A673 (cell line): Measurements from ENCODE around the gene AGAP1.

Source experiments
- EZH2 ChIP-seq: fragments of 200-600 bp; sonication (generic); IDR thresholded peaks from 2 replicates; pipeline ENCODE4 v1.6.1; 2017; ENCODE audit warnings: borderline replicate concordance, low read depth, mild to moderate bottlenecking, mixed read lengths, antibody characterized with exemption, low read length; ENCODE audit not compliant: poor library complexity, severe bottlenecking
- TF ChIP-seq, protein P1 (sequence below): fragments of 300-800, 200-600 bp; sonication (generic); conservative IDR thresholded peaks from 2 replicates; pipeline ENCODE4 v1.5.1; 2017; ENCODE audit warnings: low read depth, mild to moderate bottlenecking, antibody characterized with exemption, low read length, moderate library complexity, mixed read lengths

DNA sequence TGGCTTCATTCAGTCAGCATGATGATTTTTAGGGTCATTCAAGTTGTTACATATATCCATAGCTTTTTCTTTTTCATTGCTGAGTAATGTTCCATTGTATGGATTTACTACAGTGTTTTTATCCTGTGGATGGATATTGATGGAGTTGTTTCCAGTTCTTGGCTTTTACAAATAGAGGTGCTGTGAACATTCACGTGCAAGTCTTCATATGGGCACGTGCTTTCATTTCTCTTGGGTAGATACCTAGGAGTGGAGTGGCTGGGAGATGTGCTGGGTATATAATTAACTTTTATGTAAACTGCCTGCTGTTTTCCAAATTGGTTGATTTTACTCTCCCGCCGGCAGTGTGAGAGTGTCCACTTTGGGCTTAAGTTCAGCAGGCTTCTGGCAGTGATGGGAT, 16.5 kb downstream of the AGAP1 start:
- no peak for TF ChIP-seq EZH2
- TF ChIP-seq, protein P1, sequence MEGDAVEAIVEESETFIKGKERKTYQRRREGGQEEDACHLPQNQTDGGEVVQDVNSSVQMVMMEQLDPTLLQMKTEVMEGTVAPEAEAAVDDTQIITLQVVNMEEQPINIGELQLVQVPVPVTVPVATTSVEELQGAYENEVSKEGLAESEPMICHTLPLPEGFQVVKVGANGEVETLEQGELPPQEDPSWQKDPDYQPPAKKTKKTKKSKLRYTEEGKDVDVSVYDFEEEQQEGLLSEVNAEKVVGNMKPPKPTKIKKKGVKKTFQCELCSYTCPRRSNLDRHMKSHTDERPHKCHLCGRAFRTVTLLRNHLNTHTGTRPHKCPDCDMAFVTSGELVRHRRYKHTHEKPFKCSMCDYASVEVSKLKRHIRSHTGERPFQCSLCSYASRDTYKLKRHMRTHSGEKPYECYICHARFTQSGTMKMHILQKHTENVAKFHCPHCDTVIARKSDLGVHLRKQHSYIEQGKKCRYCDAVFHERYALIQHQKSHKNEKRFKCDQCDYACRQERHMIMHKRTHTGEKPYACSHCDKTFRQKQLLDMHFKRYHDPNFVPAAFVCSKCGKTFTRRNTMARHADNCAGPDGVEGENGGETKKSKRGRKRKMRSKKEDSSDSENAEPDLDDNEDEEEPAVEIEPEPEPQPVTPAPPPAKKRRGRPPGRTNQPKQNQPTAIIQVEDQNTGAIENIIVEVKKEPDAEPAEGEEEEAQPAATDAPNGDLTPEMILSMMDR, result no peak
